Measurements from ENCODE around the gene GRID1. TPM values are rescaled to one million over a fixed set of nuclear protein-coding genes. Genes with fewer than 3 reads are reported as not detected.

Gene GRID1
- total RNA-seq, 1 donor, result not detected

GRCh38 chr10:86291616-86292340 is 74.8 kb downstream of the GRID1 start:
- H3K4me3 ChIP-seq (ENCODE audit: low read depth, low read length), result no peak overlapping the region
- TF ChIP-seq CTCF (IDR thresholded peaks at IDR 0.05; ENCODE audit: insufficient read depth, low read depth, low read length), result no peak
- no peak for DNase-seq (ENCODE audit: low read depth)

- no peak for DNase-seq (ENCODE audit: low read depth)
- no peak overlapping the region for H3K4me3 ChIP-seq (ENCODE audit: low read depth, low read length)
- no peak for TF ChIP-seq CTCF (IDR thresholded peaks at IDR 0.05; ENCODE audit: insufficient read depth, low read depth, low read length)
Observed at GRCh38 chr10:86290933-86291615, 75.5 kb downstream of the GRID1 start.

GRCh38 chr10:86289577-86289868 is 77.1 kb downstream of the GRID1 start:
- H3K4me3 ChIP-seq (ENCODE audit: low read depth, low read length), result no peak overlapping the region
- no peak for TF ChIP-seq CTCF (IDR thresholded peaks at IDR 0.05; ENCODE audit: insufficient read depth, low read depth, low read length)
- no peak for DNase-seq (ENCODE audit: low read depth)

GRCh38 chr10:86288695-86289576 is 77.7 kb downstream of the GRID1 start:
- no peak for DNase-seq (ENCODE audit: low read depth)
- no peak for TF ChIP-seq CTCF (IDR thresholded peaks at IDR 0.05; ENCODE audit: insufficient read depth, low read depth, low read length)

GRCh38 chr10:86287966-86288579 is 78.5 kb downstream of the GRID1 start:
- no peak overlapping the region for H3K4me3 ChIP-seq (ENCODE audit: low read depth, low read length)
- no peak for TF ChIP-seq CTCF (IDR thresholded peaks at IDR 0.05; ENCODE audit: insufficient read depth, low read depth, low read length)
- DNase-seq (ENCODE audit: low read depth), result no peak

More at GRCh38 chr10:86288695-86289576, 77.7 kb downstream of the GRID1 start:
- H3K4me3 ChIP-seq (ENCODE audit: low read depth, low read length), result no peak overlapping the region

GRCh38 chr10:86287110-86287793 is 79.3 kb downstream of the GRID1 start:
- no peak for TF ChIP-seq CTCF (IDR thresholded peaks at IDR 0.05; ENCODE audit: insufficient read depth, low read depth, low read length)
- H3K4me3 ChIP-seq (ENCODE audit: low read depth, low read length), result no peak overlapping the region
- DNase-seq (ENCODE audit: low read depth), result no peak

Data from fibroblast of villous mesenchyme (primary cell).